ENCODE data around the gene ZNF189.

ZNF189 gene

DNA sequence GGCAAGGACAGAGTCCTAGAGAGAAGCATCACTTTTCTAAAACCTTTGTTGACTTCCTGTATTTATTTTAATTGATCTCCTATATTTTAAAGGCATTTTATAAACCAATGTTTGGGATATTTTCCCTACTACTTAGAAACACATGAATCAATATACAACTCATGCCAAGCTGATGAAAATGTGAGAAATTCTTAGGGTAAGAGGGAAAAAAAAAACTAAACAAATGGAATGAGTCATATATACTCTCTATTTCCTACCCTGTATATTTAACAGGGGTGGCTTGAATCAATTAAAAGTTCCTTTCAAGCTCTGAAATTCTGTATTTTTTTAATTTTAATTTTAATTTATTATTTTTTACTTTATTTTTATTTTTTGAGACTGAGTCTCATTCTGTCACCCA, 33.5 kb upstream of the ZNF189 start:
- Histone ChIP-seq H3K4me1 (no peaks in the 10 kb centered on the region), H3K4me3 (no peak overlapping the region), H3K27me3 (no peaks in the 10 kb centered on the region), H3K9me3 (no peaks in the 10 kb centered on the region), H3K27ac (no peak overlapping the region), H3K36me3 (no peaks in the 10 kb centered on the region)
- TF ChIP-seq, protein P1, sequence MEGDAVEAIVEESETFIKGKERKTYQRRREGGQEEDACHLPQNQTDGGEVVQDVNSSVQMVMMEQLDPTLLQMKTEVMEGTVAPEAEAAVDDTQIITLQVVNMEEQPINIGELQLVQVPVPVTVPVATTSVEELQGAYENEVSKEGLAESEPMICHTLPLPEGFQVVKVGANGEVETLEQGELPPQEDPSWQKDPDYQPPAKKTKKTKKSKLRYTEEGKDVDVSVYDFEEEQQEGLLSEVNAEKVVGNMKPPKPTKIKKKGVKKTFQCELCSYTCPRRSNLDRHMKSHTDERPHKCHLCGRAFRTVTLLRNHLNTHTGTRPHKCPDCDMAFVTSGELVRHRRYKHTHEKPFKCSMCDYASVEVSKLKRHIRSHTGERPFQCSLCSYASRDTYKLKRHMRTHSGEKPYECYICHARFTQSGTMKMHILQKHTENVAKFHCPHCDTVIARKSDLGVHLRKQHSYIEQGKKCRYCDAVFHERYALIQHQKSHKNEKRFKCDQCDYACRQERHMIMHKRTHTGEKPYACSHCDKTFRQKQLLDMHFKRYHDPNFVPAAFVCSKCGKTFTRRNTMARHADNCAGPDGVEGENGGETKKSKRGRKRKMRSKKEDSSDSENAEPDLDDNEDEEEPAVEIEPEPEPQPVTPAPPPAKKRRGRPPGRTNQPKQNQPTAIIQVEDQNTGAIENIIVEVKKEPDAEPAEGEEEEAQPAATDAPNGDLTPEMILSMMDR (IDR thresholded peaks at IDR 0.05): no peak
- intact Hi-C loops (cut with DNase I; ENCODE audit: low total_unique reads): no loop called here
- DNase-seq: no peak

DNA sequence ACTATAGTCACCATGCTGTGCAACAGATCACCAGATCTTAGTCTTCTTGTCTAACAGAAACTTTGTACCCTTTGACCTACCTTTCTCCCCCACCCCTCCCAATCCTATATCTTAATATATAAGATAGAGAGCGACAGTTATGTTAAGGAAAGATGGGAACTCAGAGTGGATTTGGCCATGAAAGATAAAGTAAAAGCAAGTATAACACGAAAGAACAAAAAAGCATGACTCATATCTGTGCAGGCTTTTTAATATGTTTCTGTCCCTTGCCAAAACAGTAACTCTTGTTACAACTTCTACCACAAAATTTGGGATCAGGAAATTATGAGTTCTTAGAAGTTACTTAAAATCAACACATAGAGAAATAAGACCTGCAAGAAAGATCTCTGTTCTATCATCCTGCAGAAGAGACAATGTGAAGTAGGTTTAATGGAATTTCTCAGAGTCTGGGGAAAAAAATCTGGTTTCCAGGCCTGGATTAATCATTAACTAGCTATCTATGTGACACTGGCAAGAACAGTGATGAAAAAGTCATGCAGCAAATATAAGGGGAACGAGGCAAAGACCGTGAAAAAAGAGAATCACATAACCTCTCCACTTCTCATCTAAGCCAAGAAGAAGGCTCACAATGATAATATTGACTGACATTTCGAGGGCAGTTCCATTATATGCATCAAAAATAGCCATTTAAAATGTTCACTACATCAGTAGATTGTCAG, 32.5 kb upstream of the ZNF189 start:
- H3K36me3 ChIP-seq: no peaks in the 10 kb centered on the region
- no peaks in the 10 kb centered on the region for H3K27me3 ChIP-seq
- intact Hi-C loops (cut with DNase I; ENCODE audit: low total_unique reads): no loop called here
- DNase-seq: no peak
- no peak overlapping the region for H3K27ac ChIP-seq
- no peaks in the 10 kb centered on the region for H3K9me3 ChIP-seq
- H3K4me3 ChIP-seq: no peak overlapping the region
- TF ChIP-seq, protein P1 (IDR thresholded peaks at IDR 0.05): no peak
- no peaks in the 10 kb centered on the region for H3K4me1 ChIP-seq

DNA sequence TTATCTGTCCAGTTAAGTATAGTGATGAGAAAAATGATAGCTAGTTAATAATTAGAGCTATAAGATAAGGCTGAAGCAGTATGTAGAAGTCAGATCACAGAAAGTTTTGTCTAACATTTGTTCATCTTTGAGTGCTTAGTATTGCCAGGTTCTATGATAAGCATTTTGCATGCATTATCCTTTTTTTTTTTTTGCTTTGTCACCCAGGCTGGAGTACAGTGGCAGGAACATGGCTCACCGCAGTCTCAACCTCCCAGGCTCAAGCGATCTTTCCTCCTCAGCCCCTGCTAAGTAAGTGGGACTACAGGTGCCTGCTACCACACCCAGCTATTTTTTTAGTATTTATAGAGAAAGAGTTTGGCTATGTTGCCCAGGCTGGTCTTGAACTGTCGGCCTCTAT, 31.3 kb upstream of the ZNF189 start:
- H3K36me3 ChIP-seq: no peaks in the 10 kb centered on the region
- intact Hi-C loops (cut with DNase I; ENCODE audit: low total_unique reads): no loop called here
- no peaks in the 10 kb centered on the region for H3K4me1 ChIP-seq
- no peak for DNase-seq
- no peaks in the 10 kb centered on the region for H3K9me3 ChIP-seq
- no peaks in the 10 kb centered on the region for H3K27me3 ChIP-seq
- no peak overlapping the region for H3K27ac ChIP-seq
- TF ChIP-seq, protein P1 (IDR thresholded peaks at IDR 0.05): no peak
- no peak overlapping the region for H3K4me3 ChIP-seq

DNA sequence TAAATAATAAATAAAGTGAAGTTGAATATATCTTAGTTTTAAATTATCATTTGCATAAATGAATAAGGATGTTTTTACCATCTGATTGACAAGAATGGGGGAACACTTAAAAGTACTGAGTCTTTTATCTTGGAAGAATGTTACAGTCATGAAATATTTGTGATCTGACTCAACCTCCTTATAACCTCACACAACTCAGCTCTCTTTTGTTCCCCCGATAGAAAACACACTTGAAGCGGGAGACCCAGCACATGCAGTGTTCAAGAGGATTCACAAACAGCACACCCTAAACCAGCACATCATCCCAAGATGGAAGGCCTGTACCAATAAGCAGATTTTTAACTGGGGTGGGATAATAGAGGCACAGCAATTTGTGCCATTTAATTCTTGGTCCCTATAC, 29.4 kb upstream of the ZNF189 start:
- TF ChIP-seq, protein P1 (IDR thresholded peaks at IDR 0.05): no peak
- no peak overlapping the region for H3K27ac ChIP-seq
- H3K4me3 ChIP-seq: no peak overlapping the region
- no peaks in the 10 kb centered on the region for H3K4me1 ChIP-seq
- H3K27me3 ChIP-seq: no peaks in the 10 kb centered on the region
- H3K9me3 ChIP-seq: no peaks in the 10 kb centered on the region
- DNase-seq: no peak
- intact Hi-C loops (cut with DNase I; ENCODE audit: low total_unique reads): no loop called here
- H3K36me3 ChIP-seq: no peaks in the 10 kb centered on the region

DNA sequence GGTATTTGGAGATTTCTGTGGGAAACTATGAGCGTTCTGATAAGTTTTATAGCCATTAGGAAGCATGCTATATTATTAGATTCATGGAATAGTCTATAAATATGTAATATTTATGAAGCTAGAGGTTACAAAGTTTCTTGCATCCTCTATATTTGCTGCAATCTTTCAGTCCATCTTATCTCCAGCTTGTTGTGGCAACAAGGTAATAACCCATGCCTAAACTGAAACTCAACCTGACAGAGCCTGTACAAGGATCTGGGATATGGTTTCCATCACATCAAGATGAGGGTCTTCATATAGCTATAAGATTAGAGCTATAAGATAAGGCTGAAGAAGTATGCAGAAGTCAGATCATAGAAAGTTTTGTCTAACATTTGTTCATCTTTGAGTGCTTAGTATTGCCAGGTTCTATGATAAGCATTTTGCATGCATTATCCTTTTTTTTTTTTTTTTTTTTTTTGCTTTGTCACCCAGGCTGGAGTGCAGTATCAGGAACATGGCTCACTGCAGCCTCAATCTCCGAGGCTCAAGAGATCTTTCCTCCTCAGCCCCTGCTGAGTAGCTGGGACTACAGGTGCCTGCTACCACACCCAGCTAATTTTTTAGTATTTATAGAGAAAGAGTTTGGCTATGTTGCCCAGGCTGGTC, 28.6 kb upstream of the ZNF189 start:
- TF ChIP-seq, protein P1 (IDR thresholded peaks at IDR 0.05): no peak
- no peaks in the 10 kb centered on the region for H3K36me3 ChIP-seq

More for the DNA sequence above, 28.6 kb upstream of the ZNF189 start:
- Histone ChIP-seq H3K4me3 (no peak overlapping the region), H3K27ac (no peak overlapping the region), H3K27me3 (no peaks in the 10 kb centered on the region), H3K9me3 (no peaks in the 10 kb centered on the region), H3K4me1 (no peaks in the 10 kb centered on the region)
- intact Hi-C loops (cut with DNase I; ENCODE audit: low total_unique reads): no loop called here
- DNase-seq: no peak

All from tibial artery (tissue), 4 donors.